HG02798 (cell line): ENCODE measurements around the gene OR10H5.
"Not testable (repeated sequence)": the region's sequence is repeated elsewhere in the genome, so short reads cannot be mapped to it uniquely, and the experiment has no call there.

Experiments
- ATAC-seq: cut with Tn5 transposase; IDR thresholded peaks from one replicate; pipeline ENCODE4 v1.9.1; 2021; ENCODE audit warnings: mild to moderate bottlenecking; ENCODE audit not compliant: unreplicated experiment, poor library complexity

Gene OR10H5

GRCh38 chr19:15810335-15810734 is 22.9 kb downstream of the OR10H5 start:
- ATAC-seq, result no peak

GRCh38 chr19:15811476-15811875 is 24.0 kb downstream of the OR10H5 start:
- no peak for ATAC-seq

DNA sequence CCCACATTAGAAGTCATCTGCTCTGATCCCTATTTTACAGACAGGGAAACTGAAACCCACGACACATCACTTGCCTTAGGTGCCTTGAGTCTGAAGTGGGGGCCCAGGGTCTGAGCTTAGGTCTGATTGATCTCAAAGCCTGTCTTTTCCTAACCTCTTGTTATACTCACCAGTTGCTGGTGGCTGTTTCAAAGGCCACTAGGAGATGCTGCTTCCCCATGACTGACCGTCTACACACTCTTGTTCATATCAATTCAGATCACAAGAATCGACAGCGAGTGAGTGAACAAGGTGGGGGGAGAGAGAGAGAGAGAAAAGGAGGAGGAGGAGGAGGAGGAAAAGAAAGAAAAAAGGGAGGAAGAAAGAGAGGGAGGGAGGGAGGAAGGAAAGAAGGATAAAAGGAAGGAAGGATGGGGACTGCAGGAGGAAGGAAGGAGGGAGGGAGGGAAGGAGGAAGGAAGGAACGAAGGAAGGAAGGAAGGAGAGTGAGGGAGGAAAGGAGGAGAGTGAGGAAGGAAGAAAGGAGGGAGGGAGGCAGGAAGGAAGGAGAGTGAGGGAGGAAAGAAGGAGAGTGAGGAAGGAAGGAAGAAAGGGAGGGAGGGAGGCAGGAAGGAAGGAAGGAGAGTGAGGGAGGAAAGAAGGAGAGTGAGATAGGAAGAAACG is 24.7 kb downstream of the OR10H5 start:
- no peak for ATAC-seq

GRCh38 chr19:15813916-15814315 is 26.5 kb downstream of the OR10H5 start:
- no peak for ATAC-seq

DNA sequence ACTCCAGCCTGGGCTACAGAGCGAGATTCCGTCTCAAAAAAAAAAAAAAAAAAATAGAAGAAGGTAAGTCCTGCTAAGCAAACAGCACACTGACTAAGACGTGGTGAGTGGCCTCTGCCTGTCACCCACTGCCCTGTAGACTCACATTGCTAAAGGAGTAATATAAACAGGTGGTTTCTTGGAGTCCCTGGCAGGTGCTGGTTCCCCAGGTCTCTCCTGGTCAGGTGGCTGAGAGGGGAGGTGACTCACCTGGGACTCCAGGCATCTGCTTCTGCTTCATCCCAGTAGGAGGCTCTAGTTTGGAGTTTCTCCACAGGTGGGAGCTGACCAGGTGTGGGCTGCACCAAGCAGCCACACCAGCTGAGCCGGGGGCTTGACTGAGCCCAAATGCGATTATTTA is 27.8 kb downstream of the OR10H5 start, which contains the start of gene OR10H1:
OR10H1 (minus strand) TSS at position 359 of the 400 bp plus-strand sequence. CDS start 7,627 bp downstream, outside the sequence.
- no peak for ATAC-seq

DNA sequence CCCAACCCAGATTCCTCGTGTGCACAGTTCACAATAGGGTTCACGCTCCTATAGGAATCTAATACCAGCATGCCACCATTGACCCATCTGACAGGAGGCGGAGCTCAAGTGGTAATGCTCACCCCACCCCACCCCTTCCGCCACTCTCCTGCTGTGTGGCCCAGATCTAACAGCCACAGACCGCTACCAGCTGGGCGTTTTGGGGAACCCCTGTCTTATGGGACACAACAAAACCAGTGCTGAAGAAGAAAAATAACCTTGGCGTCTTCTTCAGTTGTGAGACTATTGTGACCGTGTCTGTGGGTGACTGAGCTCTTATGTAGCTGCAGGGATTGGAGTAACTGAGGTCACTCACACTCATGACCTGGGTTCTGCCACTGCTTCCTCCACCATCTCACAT is 33.2 kb downstream of the OR10H5 start:
- ATAC-seq, result no peak

- no peak for ATAC-seq
These were observed 38.3 kb downstream of the OR10H5 start for GRCh38 chr19:15825753-15826152.

DNA sequence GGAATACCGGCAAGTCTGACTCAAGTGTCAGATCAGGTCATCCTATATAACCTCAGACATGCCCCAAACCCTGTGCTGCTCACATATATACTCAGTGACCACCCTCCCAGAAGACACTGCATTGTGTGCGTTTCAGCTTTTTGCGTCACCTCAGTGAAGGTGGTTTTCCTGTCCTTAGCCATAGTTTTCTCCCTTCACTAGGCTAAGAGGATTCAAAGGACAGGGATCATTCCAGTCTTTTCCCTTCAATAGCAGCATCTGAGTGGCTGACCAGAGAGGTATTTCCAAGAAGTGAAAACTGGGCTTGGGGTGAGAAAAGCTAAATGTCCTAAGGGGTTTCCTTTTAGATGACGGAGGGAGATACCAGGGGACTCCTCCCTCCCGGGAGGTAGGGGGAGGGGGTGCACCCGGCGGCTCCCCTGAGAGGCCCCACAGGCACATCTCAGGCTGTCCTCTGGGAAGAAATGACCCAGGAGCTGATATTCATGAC is 40.7 kb downstream of the OR10H5 start:
- no peak for ATAC-seq

GRCh38 chr19:15828611-15829305 is 41.3 kb downstream of the OR10H5 start:
- ATAC-seq, result not testable (repeated sequence)

DNA sequence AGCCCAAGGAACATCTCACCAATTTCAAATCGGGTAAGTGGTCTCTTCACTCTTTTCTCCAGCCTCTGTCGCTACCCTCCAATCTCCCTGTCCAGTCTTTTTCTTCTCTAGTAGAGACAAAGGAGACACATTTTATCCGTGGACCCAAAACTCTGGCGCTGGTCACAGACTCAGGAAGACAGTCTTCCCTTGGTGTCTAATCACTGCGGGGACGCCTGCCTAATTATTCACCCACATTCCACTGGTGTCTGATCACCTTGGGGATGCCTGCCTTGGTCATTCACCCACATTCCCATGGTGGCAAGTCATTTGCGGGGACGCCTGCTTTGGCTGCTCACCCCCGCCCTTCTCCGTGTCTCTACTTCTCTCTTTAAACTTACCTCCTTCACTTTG is 41.8 kb downstream of the OR10H5 start:
- no peak for ATAC-seq

- no peak for ATAC-seq
These were observed 42.3 kb downstream of the OR10H5 start for GRCh38 chr19:15829786-15830185.

GRCh38 chr19:15831626-15832025 is 44.2 kb downstream of the OR10H5 start:
- ATAC-seq, result no peak

- not testable (repeated sequence) for ATAC-seq
These were observed 46.8 kb downstream of the OR10H5 start for GRCh38 chr19:15834232-15834631.

GRCh38 chr19:15835565-15836329 is 48.3 kb downstream of the OR10H5 start:
- not testable (repeated sequence) for ATAC-seq

- ATAC-seq, result peak; percentile 97
These were observed 49.1 kb downstream of the OR10H5 start for GRCh38 chr19:15836330-15837220.

GRCh38 chr19:15837221-15837731 is 49.8 kb downstream of the OR10H5 start:
- ATAC-seq, result no peak

DNA sequence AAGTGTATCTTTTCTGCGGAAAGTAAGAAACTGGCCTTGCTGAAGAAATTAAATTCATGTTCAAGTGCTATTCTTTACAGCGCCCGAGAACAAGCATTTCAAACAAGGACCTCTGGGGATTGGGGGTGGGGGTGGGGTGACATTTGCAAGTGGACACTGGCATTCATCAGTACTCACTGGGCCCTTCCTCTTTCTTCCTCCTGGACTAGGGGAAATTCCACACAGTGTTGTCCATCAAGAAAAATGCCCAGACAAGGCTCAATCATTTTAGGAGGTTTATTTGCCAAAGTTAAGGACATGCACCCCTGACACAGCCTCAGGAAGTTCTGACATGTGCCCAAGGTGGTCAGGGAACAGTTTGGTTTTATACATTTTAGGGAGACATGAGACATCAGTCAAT is 50.9 kb downstream of the OR10H5 start:
- ATAC-seq, result no peak

DNA sequence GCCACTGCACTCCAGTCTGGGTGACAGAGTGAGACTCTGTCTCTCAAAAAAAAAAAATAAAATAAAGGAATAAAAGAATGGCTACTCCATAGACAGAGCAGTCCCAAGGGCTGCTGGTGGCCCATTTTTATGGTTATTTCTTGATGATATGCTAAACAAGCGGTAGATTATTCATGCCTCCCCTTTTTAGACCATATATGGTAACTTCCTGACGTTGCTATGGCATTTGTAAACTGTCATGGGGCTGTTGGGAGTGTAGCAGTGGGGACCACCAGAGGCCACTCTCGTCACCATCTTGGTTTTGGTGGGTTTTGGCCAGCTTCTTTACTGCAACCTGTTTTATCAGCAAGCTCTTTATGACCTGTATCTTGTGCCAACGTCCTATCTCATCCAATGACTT is 52.4 kb downstream of the OR10H5 start:
- not testable (repeated sequence) for ATAC-seq

DNA sequence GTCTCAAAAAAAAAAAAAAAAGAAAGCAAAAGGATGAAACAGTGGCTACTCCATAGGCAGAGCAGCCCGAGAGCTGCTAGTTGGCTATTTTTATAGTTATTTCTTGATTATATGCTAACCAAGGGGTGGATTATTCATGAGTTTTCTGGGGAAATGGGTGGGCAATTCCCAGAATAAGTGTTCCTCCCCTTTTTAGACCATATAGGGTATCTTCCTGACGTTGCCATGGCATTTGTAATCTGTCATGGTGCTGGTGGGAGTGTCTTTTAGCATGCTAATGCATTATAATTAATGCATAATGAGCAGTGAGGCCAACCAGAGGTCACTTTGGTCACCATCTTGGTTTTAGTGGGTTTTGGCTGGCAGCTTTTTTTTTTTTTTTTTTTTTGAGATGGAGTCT is 53.4 kb downstream of the OR10H5 start:
- no peak for ATAC-seq
